Endothelial cell of umbilical vein (primary cell): ENCODE data around the gene SCGB1C1. TPM values are rescaled to one million over a fixed set of nuclear protein-coding genes. Genes with fewer than 3 reads are reported as not detected.

ENCODE experiments used
- BruUV-seq: library from RNA; stranded (reverse); fragments of 400-500 nt; replicated peaks from 2 replicates; lab custom pipeline; 2021; lab: Mats Ljungman, UMichigan
- CTCF ChIA-PET: fragments of 300-600, 350-600 bp; sonication (Branson Sonifier 250); formaldehyde crosslinking; loops from one replicate; lab custom pipeline; 2021; ENCODE audit warnings: antibody characterized with exemption, inconsistent platforms; lab: Charles Lee
- POLR2A ChIA-PET: fragments of 300-600, 350-600 bp; sonication (Branson Sonifier 250); formaldehyde crosslinking; loops from one replicate; lab custom pipeline; 2021; ENCODE audit warnings: antibody characterized with exemption, inconsistent platforms; lab: Charles Lee
- DNase-seq: peaks from one replicate; pipeline ENCODE4 v3.0.0-alpha.2; 2011; ENCODE audit warnings: low read depth, low spot score
- FAIRE-seq: peaks from 2 replicates; lab custom pipeline; 2011; peaks lifted over from hg19 to GRCh38; lab: Jason Lieb, UNC
- H2AFZ ChIP-seq: 2 replicates; pipeline ENCODE4 v1.6.0; 2012; ENCODE audit warnings: low read depth, low read length, control low read depth, inconsistent platforms
- H3K27ac ChIP-seq: 2 replicates; pipeline ENCODE4 v1.5.1; 2011; ENCODE audit warnings: low read depth, mild to moderate bottlenecking, control low read depth, low read length, moderate library complexity; ENCODE audit not compliant: insufficient read depth
- H3K27me3 ChIP-seq, 2 experiments: 2 replicates each; pipeline versions ENCODE4 v1.6.0 to v1.6.1; 2011; ENCODE audit warnings: low read length in 2 of 2, mixed read lengths in 1 of 2; ENCODE audit not compliant: control insufficient read depth in 2 of 2, insufficient read depth in 2 of 2
- H3K36me3 ChIP-seq, 2 experiments: 2 replicates in 1 of 2; 3 replicates in 1 of 2; pipeline ENCODE4 v1.5.1; 2011; ENCODE audit warnings: low read length in 2 of 2, mild to moderate bottlenecking in 1 of 2, moderate library complexity in 1 of 2; ENCODE audit not compliant: control insufficient read depth in 2 of 2, insufficient read depth in 2 of 2; ENCODE audit errors: extremely low read depth in 1 of 2
- H3K4me1 ChIP-seq: 3 replicates; pipeline ENCODE4 v1.5.1; 2011; ENCODE audit warnings: mild to moderate bottlenecking, low read length; ENCODE audit not compliant: control insufficient read depth, insufficient read depth; ENCODE audit errors: extremely low read depth
- H3K4me2 ChIP-seq: 2 replicates; pipeline ENCODE4 v1.6.1; 2011; ENCODE audit warnings: low read length, control low read depth, mixed read lengths; ENCODE audit not compliant: insufficient read depth
- H3K4me3 ChIP-seq, 3 experiments: fragments of 200-600 bp in 1 of 3; sonication (generic), shearing (Covaris generic) in 1 of 3; replicated peaks in 1 of 3; 2 replicates each; pipeline ENCODE4 v1.5.1; 2011 to 2016; ENCODE audit warnings: control low read depth in 3 of 3, low read length in 3 of 3, mild to moderate bottlenecking in 2 of 3, inconsistent platforms in 1 of 3, low read depth in 1 of 3, moderate library complexity in 1 of 3; ENCODE audit not compliant: insufficient read depth in 1 of 3
- H3K79me2 ChIP-seq: 2 replicates; pipeline ENCODE4 v1.6.0; 2012; ENCODE audit warnings: low read length, inconsistent platforms; ENCODE audit not compliant: control insufficient read depth, insufficient read depth
- H3K9ac ChIP-seq: replicated peaks from 2 replicates; pipeline ENCODE3; 2011; ENCODE audit warnings: low read length, control low read depth; ENCODE audit not compliant: insufficient read depth; ENCODE audit errors: extremely low read depth
- H3K9me1 ChIP-seq: replicated peaks from 3 replicates; pipeline ENCODE4 v1.6.0; 2011; ENCODE audit warnings: mild to moderate bottlenecking, low read length; ENCODE audit not compliant: control insufficient read depth, insufficient read depth; ENCODE audit errors: extremely low read depth
- H3K9me3 ChIP-seq: replicated peaks from 2 replicates; pipeline ENCODE4 v1.5.1; 2012; ENCODE audit warnings: low read length, inconsistent platforms; ENCODE audit not compliant: control insufficient read depth, insufficient read depth
- H4K20me1 ChIP-seq: replicated peaks from 2 replicates; pipeline ENCODE3; 2011; ENCODE audit warnings: mild to moderate bottlenecking, low read length; ENCODE audit not compliant: control insufficient read depth, insufficient read depth; ENCODE audit errors: extremely low read depth
- EZH2 ChIP-seq: IDR thresholded peaks from 2 replicates; pipeline ENCODE4 v1.6.1; 2012; ENCODE audit warnings: borderline replicate concordance, low read depth, mild to moderate bottlenecking, moderate library complexity, low read length, inconsistent platforms; ENCODE audit not compliant: severe bottlenecking
- FOS ChIP-seq: IDR thresholded peaks from 2 replicates; pipeline ENCODE4 v1.6.1; 2011; ENCODE audit warnings: mild to moderate bottlenecking, low read length, moderate library complexity, borderline replicate concordance; ENCODE audit not compliant: insufficient read depth
- GATA2 ChIP-seq: IDR thresholded peaks from 2 replicates; pipeline ENCODE4 v1.7.0; 2011; ENCODE audit warnings: low read depth, mild to moderate bottlenecking, moderate library complexity, mixed read lengths, low read length; ENCODE audit not compliant: insufficient read length, insufficient read depth
- JUN ChIP-seq: IDR thresholded peaks from 2 replicates; pipeline ENCODE4 v1.6.1; 2011; ENCODE audit warnings: borderline replicate concordance, low read depth; ENCODE audit not compliant: insufficient read length, insufficient read depth
- MYC ChIP-seq: IDR thresholded peaks from one replicate; pipeline ENCODE4 v1.6.1; 2011; ENCODE audit warnings: mild to moderate bottlenecking, low read depth, low read length
- POLR2A ChIP-seq: IDR thresholded peaks from 2 replicates; pipeline ENCODE4 v1.6.1; 2012; ENCODE audit warnings: low read depth, mild to moderate bottlenecking, control low read depth, low read length
- POLR2AphosphoS5 ChIP-seq: IDR thresholded peaks from 2 replicates; pipeline ENCODE4 v1.6.1; 2012; ENCODE audit warnings: low read depth, mild to moderate bottlenecking, control low read depth, low read length, moderate library complexity; ENCODE audit not compliant: insufficient read depth
- dilution Hi-C: fragments of 300-500 bp; cut with MboI; formaldehyde crosslinking; loops from one replicate; pipeline ENCODE4 v1.15.0; 2019; ENCODE audit warnings: low sequenced_read_pairs; ENCODE audit not compliant: extremely low pct_ligation_motif_present
- intact Hi-C: fragments of 100-400 bp; cut with micrococcal nuclease; formaldehyde crosslinking; loops from one replicate; pipeline ENCODE4 v1.10.0; 2022
- polyA plus RNA-seq, 4 experiments: library from polyadenylated mRNA; depleted of rRNA in 3 of 4; stranded (reverse) in 3 of 4; unstranded in 1 of 4; fragments of >200 nt; gene quantifications; 2 replicates each; pipeline versions ENCODE4 v1.2.1 to v1.2.3, GENCODE V29; 2011 to 2012; ENCODE audit warnings: missing spikeins in 1 of 4
- total RNA-seq: library from RNA; stranded (reverse); gene quantifications from 2 replicates; pipeline ENCODE4 v1.2.3, GENCODE V29; 2021
- TF ChIP-seq, protein P1 (sequence below), 2 donors: IDR thresholded peaks; 1 replicate in 1 of 2; 2 replicates in 1 of 2; pipeline ENCODE4 v1.5.1; 2011; ENCODE audit warnings: low read length in 2 of 2, mild to moderate bottlenecking in 2 of 2, moderate library complexity in 2 of 2, control low read depth in 1 of 2, inconsistent platforms in 1 of 2, low read depth in 1 of 2; ENCODE audit not compliant: insufficient read depth in 1 of 2; ENCODE audit errors: extremely low read depth in 1 of 2
- TF ChIP-seq, protein P2 (sequence below): IDR thresholded peaks from 2 replicates; pipeline ENCODE4 v1.6.1; 2011; ENCODE audit not compliant: insufficient read depth, insufficient read length

SCGB1C1 gene
- total and polyA plus RNA-seq, 2 donors (not counting 3 experiments of a cell fraction or from before 2014, with no cell fraction given), result not detected

DNA sequence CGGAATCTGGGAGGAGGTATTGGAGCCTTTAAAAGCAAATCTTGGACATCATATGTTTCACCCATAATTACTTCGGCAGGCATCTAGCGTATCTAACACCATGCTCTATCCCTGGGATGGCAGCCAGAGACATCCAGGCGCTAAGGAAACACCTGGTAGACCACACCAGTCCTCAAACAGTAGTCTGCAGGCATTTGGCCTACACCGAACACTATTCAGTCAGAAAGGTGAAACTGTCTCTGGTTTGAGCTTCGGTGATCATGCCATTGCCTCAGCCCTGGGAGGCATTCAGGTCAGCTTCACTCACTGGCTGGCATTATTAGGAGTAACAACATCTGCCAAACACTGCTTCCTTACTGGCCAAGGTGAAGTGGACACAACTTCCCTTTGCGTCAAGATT is 31.5 kb downstream of the SCGB1C1 start:
- Histone ChIP-seq H3K36me3 (peaks cover 0 to 3% of the 10 kb centered on the region in 2 experiments), H3K4me2 (no peak overlapping the region), H3K9me3 (no peaks in the 10 kb centered on the region), H3K27me3 (no peaks in the 10 kb centered on the region), H3K4me3 (no peak overlapping the region), H3K4me1 (no peaks in the 10 kb centered on the region), H4K20me1 (no peaks in the 10 kb centered on the region), H3K79me2 (no peaks in the 10 kb centered on the region), H2AFZ (no peak overlapping the region), H3K9me1 (no peaks in the 10 kb centered on the region), H3K9ac (no peak overlapping the region), H3K27ac (no peak overlapping the region)
- FAIRE-seq, result no peak
- intact Hi-C loops (no loop called here), dilution Hi-C loops (no loop called here)
- no peak for TF ChIP-seq MYC
- no peak for TF ChIP-seq GATA2
- no peak for TF ChIP-seq EZH2
- TF ChIP-seq FOS, result no peak
- no peak for TF ChIP-seq POLR2A
- TF ChIP-seq, protein P1, sequence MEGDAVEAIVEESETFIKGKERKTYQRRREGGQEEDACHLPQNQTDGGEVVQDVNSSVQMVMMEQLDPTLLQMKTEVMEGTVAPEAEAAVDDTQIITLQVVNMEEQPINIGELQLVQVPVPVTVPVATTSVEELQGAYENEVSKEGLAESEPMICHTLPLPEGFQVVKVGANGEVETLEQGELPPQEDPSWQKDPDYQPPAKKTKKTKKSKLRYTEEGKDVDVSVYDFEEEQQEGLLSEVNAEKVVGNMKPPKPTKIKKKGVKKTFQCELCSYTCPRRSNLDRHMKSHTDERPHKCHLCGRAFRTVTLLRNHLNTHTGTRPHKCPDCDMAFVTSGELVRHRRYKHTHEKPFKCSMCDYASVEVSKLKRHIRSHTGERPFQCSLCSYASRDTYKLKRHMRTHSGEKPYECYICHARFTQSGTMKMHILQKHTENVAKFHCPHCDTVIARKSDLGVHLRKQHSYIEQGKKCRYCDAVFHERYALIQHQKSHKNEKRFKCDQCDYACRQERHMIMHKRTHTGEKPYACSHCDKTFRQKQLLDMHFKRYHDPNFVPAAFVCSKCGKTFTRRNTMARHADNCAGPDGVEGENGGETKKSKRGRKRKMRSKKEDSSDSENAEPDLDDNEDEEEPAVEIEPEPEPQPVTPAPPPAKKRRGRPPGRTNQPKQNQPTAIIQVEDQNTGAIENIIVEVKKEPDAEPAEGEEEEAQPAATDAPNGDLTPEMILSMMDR (IDR thresholded peaks at IDR 0.05; ENCODE audit: extremely low read depth in 1 of 2, insufficient read depth in 1 of 2, low read depth in 1 of 2, low read length in 2 of 2), result no peak
- TF ChIP-seq, protein P2, sequence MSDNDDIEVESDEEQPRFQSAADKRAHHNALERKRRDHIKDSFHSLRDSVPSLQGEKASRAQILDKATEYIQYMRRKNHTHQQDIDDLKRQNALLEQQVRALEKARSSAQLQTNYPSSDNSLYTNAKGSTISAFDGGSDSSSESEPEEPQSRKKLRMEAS, result no peak
- TF ChIP-seq JUN, result no peak
- no peak for TF ChIP-seq POLR2AphosphoS5
- no TSS peak for BruUV-seq
- DNase-seq, result no peak
- ChIA-PET CTCF (interaction anchor here (1.3 kb wide), 1 partner anchor 8 kb away, joined by 3 read pairs; no protein-coding TSS in a partner anchor), POLR2A (no interaction called here)
